ENCODE measurements around the gene LAMA3.

LAMA3 gene

DNA sequence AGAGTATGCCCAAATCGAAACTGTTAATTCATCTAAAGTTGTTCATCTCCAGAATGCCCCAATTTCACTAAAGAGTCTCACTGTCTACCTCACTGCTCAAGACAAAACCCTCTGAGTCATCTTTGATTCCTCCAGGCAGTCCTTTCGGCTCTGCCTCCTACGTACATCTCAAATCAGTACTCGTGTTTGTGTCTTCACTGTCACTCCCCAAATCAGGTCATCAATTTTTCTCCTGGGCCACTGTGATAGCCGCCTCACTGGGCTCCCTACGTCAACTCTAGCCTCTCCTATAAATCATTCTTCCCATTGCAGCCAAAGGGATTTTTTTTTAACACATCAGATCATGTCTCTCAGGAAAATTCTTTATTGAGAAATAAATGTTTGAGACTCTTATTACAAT is 283.2 kb downstream of the LAMA3 start:
- no peak for DNase-seq (ENCODE audit: low spot score)

GRCh38 chr18:23977103-23977502 is 287.9 kb downstream of the LAMA3 start:
- DNase-seq (ENCODE audit: low spot score) = no peak

- DNase-seq (ENCODE audit: low spot score) = no peak
Measured at GRCh38 chr18:23977719-23978483, 288.6 kb downstream of the LAMA3 start.

GRCh38 chr18:23981369-23981980 is 292.2 kb downstream of the LAMA3 start:
- DNase-seq (ENCODE audit: low spot score) = no peak

GRCh38 chr18:23982155-23983079 is 293.2 kb downstream of the LAMA3 start:
- DNase-seq (ENCODE audit: low spot score) = peak; percentile 25

- DNase-seq (ENCODE audit: low spot score) = no peak
Measured at GRCh38 chr18:23983112-23983511, 293.9 kb downstream of the LAMA3 start.

GRCh38 chr18:23986600-23987359 is 297.5 kb downstream of the LAMA3 start:
- DNase-seq (ENCODE audit: low spot score) = no peak

GRCh38 chr18:23990474-23991410 is 301.5 kb downstream of the LAMA3 start:
- no peak for DNase-seq (ENCODE audit: low spot score)

DNA sequence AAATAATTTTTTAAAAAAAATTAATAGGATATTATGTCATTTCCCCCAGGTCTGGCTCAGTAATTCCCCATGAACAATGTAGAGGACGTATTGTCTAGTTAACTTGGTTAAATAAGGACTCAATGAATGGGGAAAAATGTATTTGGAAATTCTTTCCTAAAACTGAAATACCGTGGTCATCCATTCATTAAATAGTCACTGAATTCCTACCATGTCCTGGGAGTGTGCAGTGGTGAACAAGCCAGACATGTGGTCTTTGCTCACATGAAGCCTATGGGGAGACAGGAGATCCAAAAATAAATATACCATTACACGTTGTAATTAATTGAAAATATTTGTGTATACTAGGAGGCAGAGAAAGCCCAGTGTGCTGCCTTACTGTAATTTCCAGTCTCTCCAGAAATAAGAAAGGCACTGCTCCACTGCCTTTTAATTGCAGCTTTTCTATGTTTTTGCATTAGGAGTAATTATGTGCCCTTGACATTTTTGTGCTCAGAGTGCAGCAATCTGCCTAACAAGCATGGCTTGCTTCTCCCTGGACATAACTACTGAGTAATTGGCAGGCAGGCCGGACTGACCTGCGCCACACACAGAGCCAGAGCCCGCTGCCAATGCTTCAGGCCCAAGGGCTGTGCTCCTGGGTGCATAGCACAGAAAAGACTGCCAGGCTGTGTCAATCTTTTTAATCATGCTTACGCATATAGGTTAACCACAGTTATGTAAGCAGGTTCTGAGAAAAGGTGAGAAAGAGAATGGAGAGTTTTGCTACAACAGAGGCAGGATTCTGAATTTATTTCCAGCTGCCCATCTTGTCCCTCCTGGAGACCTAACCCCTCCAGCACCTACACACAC is 303.1 kb downstream of the LAMA3 start:
- DNase-seq (ENCODE audit: low spot score) = peak; percentile 33

- DNase-seq (ENCODE audit: low spot score) = no peak
Measured at GRCh38 chr18:23992941-23993280, 303.7 kb downstream of the LAMA3 start.

DNA sequence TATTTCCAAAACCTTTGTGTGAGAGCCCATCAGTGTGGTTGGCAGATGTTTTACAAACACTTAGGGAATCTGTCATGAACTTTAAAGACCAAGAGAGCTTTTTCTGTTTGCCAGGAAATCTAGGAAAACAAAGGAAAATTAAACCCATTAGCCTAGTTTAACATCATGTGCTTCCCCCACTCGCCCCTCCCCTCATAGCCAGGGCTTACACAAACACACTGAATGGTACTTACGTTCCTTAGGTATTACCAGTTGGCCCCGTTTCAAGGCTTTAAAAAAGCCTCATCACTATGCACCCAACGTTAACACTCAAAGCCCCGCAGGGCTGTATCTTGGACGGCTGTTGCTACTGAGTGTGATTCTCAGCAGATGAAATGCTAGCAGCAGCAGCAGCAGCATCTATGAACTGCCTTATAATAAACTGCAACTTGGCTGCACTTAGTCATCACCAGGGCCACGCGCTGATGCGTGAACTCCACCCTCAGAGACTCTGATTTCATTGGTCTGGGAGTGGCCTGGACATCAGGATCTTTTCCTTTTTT is 305.2 kb downstream of the LAMA3 start:
- peak; percentile 52 for DNase-seq (ENCODE audit: low spot score)

- no peak for DNase-seq (ENCODE audit: low spot score)
Measured at GRCh38 chr18:23995180-23995579, 305.9 kb downstream of the LAMA3 start.

GRCh38 chr18:23998018-23998417 is 308.8 kb downstream of the LAMA3 start:
- no peak for DNase-seq (ENCODE audit: low spot score)

GRCh38 chr18:23998820-23999219 is 309.6 kb downstream of the LAMA3 start:
- DNase-seq (ENCODE audit: low spot score) = peak; percentile 98

DNA sequence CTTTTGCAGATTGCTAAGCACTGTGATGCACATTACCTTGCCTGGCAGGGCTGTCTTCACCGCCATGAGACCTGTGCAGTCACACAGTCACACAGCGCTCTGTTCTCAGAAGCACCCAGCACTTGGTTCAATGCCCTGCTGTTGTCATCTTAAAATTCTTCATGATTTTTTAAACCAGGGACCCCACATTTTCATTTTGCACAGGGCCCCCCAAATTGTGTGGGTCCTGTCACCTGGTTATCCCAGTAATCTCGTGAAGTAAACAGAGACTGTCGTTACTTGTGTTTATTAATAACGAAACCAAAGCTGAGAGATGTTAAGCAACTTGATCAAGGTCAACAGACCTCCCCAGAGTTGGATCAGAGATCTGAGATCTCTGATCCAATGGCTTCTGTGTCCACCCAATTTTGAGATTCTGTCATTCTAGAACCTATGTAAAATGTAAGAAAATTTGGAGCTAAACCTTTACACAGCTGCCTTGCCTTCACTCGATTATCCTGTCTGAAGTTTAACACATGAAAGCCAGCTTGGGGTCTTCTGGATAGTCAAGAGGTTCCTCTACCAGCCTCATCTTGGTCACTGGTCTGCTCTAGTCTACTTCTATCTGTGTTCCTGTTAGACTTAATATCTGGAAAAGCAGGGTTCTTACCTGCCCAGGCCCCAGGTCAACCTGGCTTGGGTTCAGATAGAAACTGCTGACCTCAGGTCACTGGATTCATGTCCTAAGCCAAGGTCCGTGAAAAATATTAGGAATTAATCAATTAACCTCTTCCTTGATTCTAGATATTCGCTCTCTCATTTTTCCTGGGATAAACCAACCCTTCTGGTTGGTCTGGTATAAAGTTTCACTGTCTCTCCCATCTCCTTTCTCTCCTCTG is 311.6 kb downstream of the LAMA3 start:
- no peak for DNase-seq (ENCODE audit: low spot score)

DNA sequence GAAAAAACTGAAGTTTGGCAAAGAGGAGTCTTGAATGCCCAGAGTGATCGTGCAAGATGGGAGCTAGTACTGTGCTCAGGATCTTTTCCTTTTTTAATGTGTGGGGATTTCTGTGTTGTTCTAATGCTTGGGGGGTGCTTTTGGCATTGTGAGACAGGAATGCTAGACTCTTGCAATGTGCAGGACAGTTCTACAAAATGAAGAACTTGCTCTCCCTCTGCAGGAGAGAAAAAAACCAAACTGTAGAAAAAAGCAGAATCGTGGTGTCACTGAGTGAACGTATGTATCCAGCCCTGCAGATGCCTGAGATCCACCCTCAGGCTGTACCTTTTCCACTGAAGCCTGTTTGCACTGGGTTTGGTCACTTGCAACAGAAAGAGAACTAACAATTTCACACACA is 313.2 kb downstream of the LAMA3 start:
- peak; percentile 16 for DNase-seq (ENCODE audit: low spot score)

DNA sequence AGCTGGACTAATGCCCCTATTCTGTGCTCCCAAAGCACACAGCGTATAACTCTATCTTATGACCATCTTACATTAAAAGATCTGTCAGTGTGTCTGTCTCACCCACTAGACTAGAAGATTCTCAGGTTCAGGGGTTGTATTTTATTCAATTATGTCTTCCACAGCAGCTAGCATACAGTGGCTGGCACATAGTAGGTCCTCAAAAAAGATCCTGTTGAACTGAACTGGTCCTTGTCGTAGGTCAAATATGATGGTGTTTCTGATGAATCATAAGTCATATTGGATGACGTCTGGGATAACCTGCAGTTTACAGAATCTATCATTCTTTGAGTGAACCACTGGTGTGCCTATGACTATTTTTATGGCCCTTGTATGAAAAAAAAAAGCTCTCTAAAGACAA is 314.0 kb downstream of the LAMA3 start:
- no peak for DNase-seq (ENCODE audit: low spot score)

DNA sequence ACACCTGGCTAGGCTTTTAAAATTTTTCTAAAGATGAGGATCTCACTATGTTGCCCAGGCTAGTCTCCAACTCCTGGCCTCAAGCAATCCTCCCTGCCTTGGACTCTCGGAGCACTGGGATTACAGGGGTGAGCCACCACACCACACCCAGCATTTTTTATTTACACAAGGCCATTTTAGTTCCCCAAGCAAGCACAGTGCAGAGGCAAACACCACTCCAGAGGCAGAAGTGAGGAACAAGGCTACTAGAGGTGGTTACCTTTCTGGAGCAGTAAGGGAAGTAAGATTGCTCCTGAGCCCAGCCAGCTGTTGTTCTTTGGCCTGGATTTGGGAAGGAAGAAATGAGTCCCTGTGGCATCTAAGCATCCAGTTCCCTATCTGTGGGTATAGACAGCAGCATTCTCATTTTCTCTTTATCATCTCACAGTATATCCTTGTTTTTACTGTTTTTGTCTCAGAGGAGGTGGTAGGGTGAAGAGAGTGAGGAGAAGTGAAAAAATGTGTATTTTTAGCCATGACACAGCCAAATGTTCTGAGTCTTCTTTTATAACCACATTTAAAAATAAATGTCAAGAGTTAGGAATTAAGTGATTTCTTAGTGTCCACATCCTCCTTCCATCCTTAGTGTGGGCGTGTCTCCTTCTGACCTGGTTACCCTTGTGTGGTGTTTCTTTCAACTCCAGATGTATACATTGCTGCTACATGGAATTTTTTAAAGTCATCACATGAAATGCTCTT is 314.8 kb downstream of the LAMA3 start:
- DNase-seq (ENCODE audit: low spot score) = no peak
